Inflammatory macrophage (primary cell): Measurements from ENCODE around the gene PRPSAP1.
"Not testable (repeated sequence)": the region's sequence is repeated elsewhere in the genome, so short reads cannot be mapped to it uniquely, and the experiment has no call there.

Source experiments
- DNase-seq, 2 donors: peaks; one replicate each; pipeline ENCODE4 v3.0.0-alpha.2; 2020 to 2022

Gene PRPSAP1

GRCh38 chr17:76314392-76315227 is 39.1 kb downstream of the PRPSAP1 start:
- DNase-seq: no peak

DNA sequence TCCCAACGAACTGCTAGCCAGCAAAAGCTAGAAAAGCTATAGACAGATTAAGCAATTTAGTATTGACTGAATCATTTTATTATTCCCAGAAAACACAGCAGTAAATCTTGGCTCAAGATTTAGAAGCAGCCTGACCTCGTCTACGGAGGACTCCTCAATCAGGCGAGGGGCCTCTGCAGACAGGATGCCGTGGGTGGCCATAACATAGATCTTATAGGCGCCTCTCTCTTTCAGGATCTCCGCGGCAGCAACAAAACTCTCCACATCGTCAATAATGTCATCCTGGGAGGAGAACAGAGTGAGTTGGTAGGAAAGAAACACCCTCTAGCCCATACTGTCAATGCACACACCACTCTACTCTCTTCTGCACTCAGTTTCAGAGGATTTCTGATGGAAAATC is 41.0 kb downstream of the PRPSAP1 start:
- DNase-seq: no peak

DNA sequence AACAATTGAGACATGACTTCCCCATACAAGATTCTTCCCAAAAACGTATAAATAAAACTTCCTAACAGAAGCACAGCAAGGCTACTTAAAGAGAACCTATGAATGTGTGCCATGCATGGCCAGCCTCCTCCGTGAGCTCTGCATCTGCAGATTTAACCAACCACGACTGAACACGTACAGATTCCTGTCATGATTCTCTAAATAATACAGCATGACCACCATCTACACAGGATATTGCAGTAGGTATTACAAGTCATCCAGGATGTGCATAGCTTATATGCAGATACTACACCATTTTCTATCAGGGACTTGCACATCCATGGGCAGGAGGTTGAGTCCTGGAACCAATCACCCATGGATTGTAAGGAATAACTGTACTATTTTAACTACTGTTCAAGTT is 44.3 kb downstream of the PRPSAP1 start:
- no peak for DNase-seq

- DNase-seq: no peak
These were observed 45.8 kb downstream of the PRPSAP1 start, which contains the start of gene QRICH2 for GRCh38 chr17:76307966-76308338. Gene QRICH2 (minus strand): TSS chr17:76308276. CDS start chr17:76307998, 278 bp downstream.

DNA sequence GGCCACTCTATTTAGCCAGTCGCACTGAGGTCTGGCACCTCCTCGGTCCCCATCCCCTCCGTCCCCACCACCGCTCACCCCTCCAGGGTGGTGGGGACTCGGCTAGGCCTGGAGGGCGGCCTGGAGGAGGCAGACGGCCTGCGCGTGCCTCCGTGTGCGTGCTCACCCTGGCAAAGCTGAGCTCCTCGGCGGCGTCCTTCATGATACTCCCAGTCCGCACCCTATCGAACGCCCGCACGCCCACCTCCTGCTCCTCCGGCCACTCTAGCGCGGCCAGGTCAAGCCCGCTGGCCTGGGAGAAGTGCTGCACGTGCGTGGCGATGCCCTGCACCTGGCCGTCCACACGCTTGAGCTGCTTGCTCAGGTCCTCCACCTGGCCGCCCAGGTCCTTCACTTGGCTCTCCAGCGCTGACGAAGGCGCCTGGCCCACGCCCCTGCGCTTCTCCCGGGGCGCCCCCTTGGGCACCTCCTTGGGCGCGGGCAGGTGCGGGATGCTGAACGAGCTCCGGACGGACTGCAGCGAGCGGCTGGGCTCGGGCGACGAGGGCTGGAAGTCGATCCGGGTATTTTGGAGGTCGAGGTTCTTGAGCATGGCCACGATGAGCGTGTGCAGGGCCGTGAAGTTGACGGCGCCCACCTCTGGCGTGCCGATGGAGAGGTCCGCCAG is 46.3 kb downstream of the PRPSAP1 start:
- no peak for DNase-seq

DNA sequence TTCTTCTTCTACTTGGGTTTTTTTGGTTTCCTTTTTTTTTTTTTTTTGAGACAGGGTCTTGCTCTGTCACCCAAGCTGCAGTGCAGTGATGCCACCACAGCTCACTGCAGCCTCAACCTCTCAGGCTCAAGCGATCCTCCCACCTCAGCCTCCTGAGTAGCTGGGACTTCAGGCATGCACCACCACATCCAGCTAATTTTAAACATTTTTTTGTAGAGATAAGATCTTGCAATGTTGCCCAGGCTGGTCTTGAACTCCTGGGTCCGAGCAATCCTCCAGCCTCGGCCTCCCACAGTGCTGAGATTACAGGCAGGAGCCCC is 48.6 kb downstream of the PRPSAP1 start:
- DNase-seq: not testable (repeated sequence)

DNA sequence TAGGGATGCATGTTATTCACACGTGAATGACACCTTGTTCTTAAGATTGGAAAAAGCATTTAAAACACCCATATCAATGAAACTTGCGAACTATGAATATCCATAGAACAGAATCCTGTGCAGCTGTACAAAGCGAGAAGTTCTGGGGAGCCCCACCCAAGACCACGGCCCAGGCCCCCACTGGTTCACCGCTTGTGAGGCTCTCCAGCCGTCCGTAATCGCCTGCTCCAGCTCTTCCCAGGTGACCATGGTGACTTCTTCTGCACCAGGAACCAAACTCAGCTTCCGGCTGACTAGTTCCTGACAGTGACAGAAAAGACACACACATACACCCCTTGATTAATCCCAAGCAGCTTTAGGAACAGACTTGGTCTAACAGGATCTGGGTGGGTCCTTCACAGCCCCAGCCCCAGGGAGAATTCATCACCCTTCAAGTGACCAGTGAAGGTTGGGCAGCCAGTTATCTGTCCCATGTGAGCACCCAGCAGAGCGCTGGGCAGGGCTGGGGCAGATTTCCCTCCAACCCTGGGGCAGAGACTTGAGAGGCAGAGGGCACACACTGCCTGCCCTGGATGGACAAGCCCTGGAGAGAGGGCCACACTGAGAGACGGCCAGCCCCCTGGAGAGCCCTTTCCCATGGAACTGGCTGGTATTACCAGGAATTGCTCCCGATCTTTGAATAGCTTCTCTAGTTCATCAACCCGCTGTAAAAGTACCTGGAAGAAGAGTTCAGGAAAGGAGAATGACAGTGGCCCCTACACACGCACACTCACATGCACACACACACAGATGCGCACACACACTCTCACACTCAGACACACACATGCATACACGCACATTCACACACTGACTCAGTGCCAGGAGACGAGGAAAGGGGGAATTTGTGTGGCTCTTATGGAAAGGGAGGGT is 49.2 kb downstream of the PRPSAP1 start:
- no peak for DNase-seq

GRCh38 chr17:76297436-76297835 is 56.3 kb downstream of the PRPSAP1 start:
- DNase-seq: no peak

GRCh38 chr17:76296889-76297288 is 56.8 kb downstream of the PRPSAP1 start:
- DNase-seq: no peak

- no peak for DNase-seq
These were observed 57.5 kb downstream of the PRPSAP1 start for GRCh38 chr17:76296186-76296585.

DNA sequence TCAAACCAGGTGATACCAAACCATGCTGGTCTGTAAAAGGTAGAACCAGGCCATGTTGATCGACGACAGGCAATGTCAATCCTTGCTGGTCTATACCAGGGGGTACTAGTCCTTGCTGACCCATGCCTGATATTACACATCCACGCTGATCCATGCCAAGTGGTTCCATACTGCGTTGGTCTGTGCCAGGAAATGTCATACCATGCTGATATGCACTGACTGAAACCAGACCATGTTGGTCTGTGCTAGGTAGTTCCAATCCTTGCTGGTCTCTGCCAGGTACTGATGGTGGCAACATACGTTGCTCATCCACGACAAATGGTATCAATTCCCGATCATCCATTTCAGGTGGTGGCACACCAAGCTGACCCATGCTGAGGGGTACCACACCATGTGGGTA is 60.6 kb downstream of the PRPSAP1 start:
- no peak for DNase-seq

GRCh38 chr17:76292567-76292966 is 61.1 kb downstream of the PRPSAP1 start:
- no peak for DNase-seq

DNA sequence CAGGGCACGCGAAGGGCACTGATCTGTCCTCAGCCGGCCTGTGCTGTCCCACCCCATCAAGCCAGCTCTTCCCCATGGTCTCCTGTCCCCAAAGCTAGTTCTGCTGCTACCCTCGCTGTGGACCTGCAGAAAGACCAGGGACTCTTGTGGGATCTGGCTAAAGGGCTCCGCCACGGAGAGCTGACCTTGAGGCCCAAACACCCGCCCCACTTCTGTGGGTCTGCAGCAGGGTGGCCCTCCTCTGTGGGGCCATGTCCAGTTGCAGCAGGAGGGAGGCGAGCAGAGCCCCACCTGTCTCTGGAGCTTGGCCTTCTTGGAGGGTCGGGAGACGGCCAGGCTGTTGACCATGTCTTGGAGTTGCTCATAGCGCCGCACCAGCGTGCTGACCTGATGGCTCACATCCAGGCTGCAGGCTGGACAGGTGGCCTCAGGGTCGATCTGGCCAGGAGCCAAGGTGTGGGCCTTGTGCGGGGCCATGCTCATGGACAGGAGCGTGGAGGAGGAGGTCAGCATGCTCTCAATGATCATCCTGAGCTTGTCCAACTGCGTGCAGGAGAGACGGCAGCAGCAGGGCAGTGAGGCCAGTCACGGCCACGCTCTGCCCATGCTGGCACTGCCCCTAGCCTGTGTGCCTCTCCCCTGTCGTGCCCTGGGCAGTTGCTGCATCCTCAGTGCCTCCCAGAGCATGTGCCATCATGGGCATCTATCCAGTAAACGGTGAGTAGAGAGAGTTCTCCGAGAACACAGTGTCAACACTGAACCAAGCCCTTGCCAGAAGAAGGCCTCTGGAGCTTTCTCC is 71.9 kb downstream of the PRPSAP1 start:
- no peak for DNase-seq

DNA sequence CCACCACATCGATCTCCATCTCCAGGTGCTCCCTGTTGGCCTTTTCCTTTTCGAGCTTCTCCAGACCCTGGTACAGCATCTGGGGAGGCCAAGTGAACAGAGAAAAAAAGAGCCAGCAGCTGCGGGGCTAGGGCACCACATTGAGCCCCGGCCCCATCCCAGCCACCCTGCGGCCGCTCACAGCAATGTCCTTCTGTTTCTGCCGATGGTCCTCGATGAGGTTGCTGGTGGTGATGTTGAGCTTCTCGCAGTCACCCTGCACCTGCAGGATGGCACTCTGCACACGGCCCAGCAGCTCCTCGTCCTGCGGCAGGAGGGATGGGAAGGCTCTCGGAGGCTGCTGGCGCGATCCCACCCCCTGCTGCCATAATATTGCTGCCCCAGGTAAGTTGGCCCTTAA is 73.1 kb downstream of the PRPSAP1 start:
- no peak for DNase-seq

GRCh38 chr17:76279742-76280287 is 73.9 kb downstream of the PRPSAP1 start:
- DNase-seq: no peak

DNA sequence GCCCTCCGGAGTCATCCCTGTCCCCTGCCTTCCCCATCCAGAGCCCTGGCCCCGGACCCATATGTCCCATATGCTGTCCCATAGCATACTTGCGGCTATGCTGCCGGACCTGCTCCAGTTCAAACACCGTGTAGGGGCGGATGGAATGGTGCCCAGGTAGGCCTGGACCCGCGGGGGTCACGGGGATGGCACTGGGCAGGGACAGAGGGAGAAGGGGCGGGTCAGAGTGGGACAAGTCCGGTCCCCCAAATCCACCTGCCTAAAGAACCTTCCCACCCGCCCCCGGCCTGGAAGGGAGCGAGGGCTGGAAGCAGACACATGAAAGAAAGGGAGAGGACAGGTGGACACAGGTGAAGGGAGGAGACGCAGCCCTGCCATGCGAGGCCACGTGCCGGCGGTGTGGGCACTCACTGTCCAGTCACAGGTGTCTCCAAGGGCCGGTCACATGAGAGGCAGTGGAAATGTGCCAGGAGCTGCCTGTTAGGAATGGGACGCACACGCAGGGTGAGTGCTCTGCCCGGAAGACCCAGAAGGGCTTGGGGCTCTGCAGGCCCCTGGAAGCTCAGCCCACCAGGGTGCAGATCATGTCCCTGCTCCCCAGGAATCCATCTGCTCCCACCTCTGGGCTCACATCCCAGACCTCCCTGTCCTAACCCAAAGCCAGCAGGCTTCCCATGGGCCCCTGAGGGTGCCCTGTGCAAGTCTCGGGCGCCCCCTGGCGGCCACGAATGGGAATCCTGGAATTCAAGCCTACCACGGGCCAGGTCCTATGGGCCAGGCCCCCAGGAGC is 74.6 kb downstream of the PRPSAP1 start:
- DNase-seq: peak; percentile 84 to 89

GRCh38 chr17:76278268-76278908 is 75.3 kb downstream of the PRPSAP1 start:
- no peak for DNase-seq

DNA sequence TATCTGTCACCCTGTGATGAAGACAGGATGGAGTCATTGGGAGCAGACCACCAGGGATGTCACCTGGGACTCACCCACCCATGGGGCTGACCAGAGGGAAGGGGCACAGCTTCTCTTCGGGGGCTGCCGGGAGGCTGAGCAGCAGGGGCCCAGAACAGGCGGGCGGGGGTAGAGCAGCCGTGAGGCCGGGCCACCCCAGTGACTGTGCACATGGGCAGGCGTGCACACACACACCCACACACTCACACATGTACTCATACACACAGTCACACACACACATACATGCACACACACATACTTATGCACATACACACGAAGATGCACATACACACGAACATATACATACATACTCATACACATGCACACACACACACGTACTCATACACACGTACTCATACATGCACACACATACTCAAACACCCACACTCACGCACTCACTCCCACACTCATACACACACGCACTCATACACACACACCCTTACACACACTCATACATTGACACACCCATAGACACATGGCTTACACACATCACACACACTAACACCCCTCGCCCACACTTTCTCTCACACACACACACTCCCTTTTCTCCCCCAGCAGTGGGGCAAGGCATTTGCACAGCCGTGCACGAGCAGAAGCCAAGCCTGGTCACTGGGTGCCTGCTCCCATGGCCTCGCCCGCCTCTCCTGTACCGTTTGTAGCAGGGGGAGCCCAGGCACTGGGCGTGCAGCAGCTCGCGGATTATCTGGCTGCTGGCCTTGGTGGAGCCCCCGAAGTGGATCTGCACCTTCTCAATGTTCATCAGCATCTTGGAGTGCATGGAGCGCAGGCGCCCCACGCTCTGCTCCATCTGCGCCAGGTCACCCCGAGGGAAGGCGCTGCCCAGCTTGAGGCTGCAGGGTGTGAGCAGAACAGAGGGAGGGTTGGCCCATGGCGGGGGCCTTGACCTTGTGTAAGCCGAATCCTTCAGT is 76.1 kb downstream of the PRPSAP1 start:
- DNase-seq: no peak
